Lower lobe of right lung (tissue), 2 donors: Measurements from ENCODE around the gene SLC7A11. TPM values are rescaled to one million over a fixed set of nuclear protein-coding genes. Genes with fewer than 3 reads are reported as not detected.

Experiments used
- ATAC-seq, 2 donors: fragments of 200-7000 bp; cut with Tn5 transposase; one replicate each; pipeline ENCODE4 v1.9.1; 2020 to 2022; ENCODE audit warnings: mild to moderate bottlenecking in 2 of 2, moderate library complexity in 2 of 2
- DNase-seq: peaks from one replicate; pipeline ENCODE4 v3.0.0-alpha.2; 2020
- H3K27ac ChIP-seq: fragments of 200-600 bp; one replicate; pipeline ENCODE4 v1.8.0; 2022
- H3K27me3 ChIP-seq: fragments of 200-600 bp; one replicate; pipeline ENCODE4 v1.8.0; 2022; ENCODE audit warnings: low read depth
- H3K36me3 ChIP-seq: fragments of 200-600 bp; one replicate; pipeline ENCODE4 v1.8.0; 2022; ENCODE audit warnings: mild to moderate bottlenecking
- H3K4me1 ChIP-seq: fragments of 200-600 bp; one replicate; pipeline ENCODE4 v1.8.0; 2022
- H3K4me3 ChIP-seq: fragments of 200-600 bp; one replicate; pipeline ENCODE4 v1.8.0; 2022; ENCODE audit warnings: mild to moderate bottlenecking
- H3K9me3 ChIP-seq: fragments of 200-600 bp; one replicate; pipeline ENCODE4 v1.8.0; 2022
- CTCF ChIP-seq: fragments of 200-600 bp; IDR thresholded peaks from one replicate; pipeline ENCODE4 v1.8.0; 2022; ENCODE audit warnings: antibody characterized with exemption, mild to moderate bottlenecking
- intact Hi-C: fragments of 100-400 bp; cut with DNase I; formaldehyde crosslinking; loops from one replicate; pipeline ENCODE4 v1.11.0; 2022
- total RNA-seq: library from RNA; stranded (reverse); fragmentation: NEBNext Ultra II Directional; extraction: Animal tissue kit (Norgen Biotek cat#: 25700); gene quantifications from one replicate; pipeline ENCODE4 v1.2.1, GENCODE V29; 2021
- donor health status: DM: no; HTN: yes; CAD: no; lungs with severe emphysema.

The SLC7A11 gene
- total RNA-seq, 1 donor from 2014 or later, result 3.2 TPM

- ATAC-seq, result peak; percentile 92 to 95
Measured at GRCh38 chr4:138199568-138200235, 42.4 kb downstream of the SLC7A11 start.

GRCh38 chr4:138196153-138196552, 46.0 kb downstream of the SLC7A11 start:
- Histone ChIP-seq H3K4me1 (no peaks in the 10 kb centered on the region), H3K9me3 (no peaks in the 10 kb centered on the region), H3K4me3 (no peak overlapping the region), H3K36me3 (no peaks in the 10 kb centered on the region), H3K27me3 (no peaks in the 10 kb centered on the region), H3K27ac (no peak overlapping the region)
- ATAC-seq (no peak), DNase-seq (no peak)
- intact Hi-C loops, result no loop called here
- TF ChIP-seq CTCF, result no peak

More at GRCh38 chr4:138199568-138200235, 42.4 kb downstream of the SLC7A11 start:
- Histone ChIP-seq H3K4me3 (no peak overlapping the region), H3K4me1 (no peaks in the 10 kb centered on the region), H3K27me3 (no peaks in the 10 kb centered on the region), H3K9me3 (no peaks in the 10 kb centered on the region), H3K36me3 (no peaks in the 10 kb centered on the region), H3K27ac (no peak overlapping the region)
- no peak for DNase-seq
- no peak for TF ChIP-seq CTCF
- intact Hi-C loops, result no loop called here

GRCh38 chr4:138193963-138194362, 48.2 kb downstream of the SLC7A11 start:
- Histone ChIP-seq H3K4me1 (no peaks in the 10 kb centered on the region), H3K36me3 (no peaks in the 10 kb centered on the region), H3K27ac (no peak overlapping the region), H3K27me3 (no peaks in the 10 kb centered on the region), H3K4me3 (no peak overlapping the region), H3K9me3 (no peaks in the 10 kb centered on the region)
- ATAC-seq, result no peak
- DNase-seq, result no peak
- intact Hi-C loops, result no loop called here
- TF ChIP-seq CTCF, result no peak

GRCh38 chr4:138192113-138192512, 50.0 kb downstream of the SLC7A11 start:
- H3K4me3 ChIP-seq, result no peak overlapping the region
- no peaks in the 10 kb centered on the region for H3K9me3 ChIP-seq
- no peak for DNase-seq
- intact Hi-C loops, result no loop called here
- no peak overlapping the region for H3K27ac ChIP-seq
- H3K4me1 ChIP-seq, result no peaks in the 10 kb centered on the region
- no peaks in the 10 kb centered on the region for H3K36me3 ChIP-seq
- H3K27me3 ChIP-seq, result no peaks in the 10 kb centered on the region
- no peak for ATAC-seq
- no peak for TF ChIP-seq CTCF

- Histone ChIP-seq H3K27me3 (no peaks in the 10 kb centered on the region), H3K9me3 (no peaks in the 10 kb centered on the region), H3K36me3 (no peaks in the 10 kb centered on the region), H3K4me3 (no peak overlapping the region), H3K4me1 (no peaks in the 10 kb centered on the region), H3K27ac (no peak overlapping the region)
- no peak for TF ChIP-seq CTCF
- intact Hi-C loops, result no loop called here
- ATAC-seq, result peak in 1 of 2 donors; percentile 51
- DNase-seq, result no peak
Measured at GRCh38 chr4:138190452-138190858, 51.7 kb downstream of the SLC7A11 start.
